GM12878 (cell line): ENCODE data around the gene RPIA. TPM values are rescaled to one million over a fixed set of nuclear protein-coding genes. Genes with fewer than 3 reads are reported as not detected.
A peak's percentile ranks its signal among the peaks of the same experiment; 100 is the strongest.

Experiments used
- ASH2L ChIP-seq: fragments of 300-600, 200-600 bp; sonication (generic); IDR thresholded peaks from 2 replicates; pipeline ENCODE4 v1.6.1; 2017; ENCODE audit warnings: low read depth, mild to moderate bottlenecking, borderline replicate concordance
- ETV6 ChIP-seq, 2 experiments: fragments of 450-650 bp in 1 of 2; IDR thresholded peaks in 1 of 2; conservative IDR thresholded peaks in 1 of 2; 2 replicates each; pipeline ENCODE4 v1.6.1; 2014; ENCODE audit warnings: antibody characterized with exemption in 1 of 2, borderline replicate concordance in 1 of 2, low read depth in 1 of 2, mild to moderate bottlenecking in 1 of 2, moderate library complexity in 1 of 2
- FOXK2 ChIP-seq: fragments of 450-650 bp; IDR thresholded peaks from 2 replicates; pipeline ENCODE4 v1.6.1; 2017; ENCODE audit warnings: mild to moderate bottlenecking, moderate library complexity
- GATAD2B ChIP-seq: fragments of 450-650 bp; conservative IDR thresholded peaks from 2 replicates; pipeline ENCODE4 v1.6.1; 2017; ENCODE audit warnings: low read depth, mild to moderate bottlenecking, moderate library complexity
- HDAC2 ChIP-seq: fragments of 200-600 bp; sonication (generic); IDR thresholded peaks from 2 replicates; pipeline ENCODE4 v1.6.1; 2017
- HDGF ChIP-seq: fragments of 450-650 bp; IDR thresholded peaks from 2 replicates; pipeline ENCODE4 v1.6.1; 2016; ENCODE audit warnings: antibody characterized with exemption
- IRF3 ChIP-seq: fragments of 450-650 bp; IDR thresholded peaks from 2 replicates; pipeline ENCODE4 v1.6.1; 2014; ENCODE audit warnings: mild to moderate bottlenecking
- KLF5 ChIP-seq: fragments of 450-650 bp; IDR thresholded peaks from 2 replicates; pipeline ENCODE4 v1.6.1; 2014; ENCODE audit warnings: mild to moderate bottlenecking; ENCODE audit not compliant: partially characterized antibody
- NFYA ChIP-seq: IDR thresholded peaks from 2 replicates; pipeline ENCODE4 v1.6.1; 2011; ENCODE audit warnings: low read depth, mild to moderate bottlenecking, low read length, improper control_type of control experiment, borderline replicate concordance
- NR2F1 ChIP-seq: fragments of 450-650 bp; conservative IDR thresholded peaks from 2 replicates; pipeline ENCODE4 v1.6.1; 2017; ENCODE audit warnings: mild to moderate bottlenecking
- PML ChIP-seq: IDR thresholded peaks from 2 replicates; pipeline ENCODE4 v1.6.1; 2012; ENCODE audit warnings: low read length, inconsistent platforms
- POLR2AphosphoS5 ChIP-seq: IDR thresholded peaks from 2 replicates; pipeline ENCODE4 v1.6.1; 2011; ENCODE audit warnings: mild to moderate bottlenecking, low read length, inconsistent platforms
- RB1 ChIP-seq: fragments of 450-650 bp; formaldehyde crosslinking; IDR thresholded peaks from 2 replicates; pipeline ENCODE4 v1.6.1; 2017; ENCODE audit warnings: mild to moderate bottlenecking, borderline replicate concordance
- RUNX3 ChIP-seq: IDR thresholded peaks from 2 replicates; pipeline ENCODE4 v1.6.1; 2012; ENCODE audit warnings: low read length, inconsistent platforms
- SMARCA5 ChIP-seq: fragments of 450-650 bp; IDR thresholded peaks from 2 replicates; pipeline ENCODE4 v1.6.1; 2017; ENCODE audit warnings: mild to moderate bottlenecking
- SP1 ChIP-seq: IDR thresholded peaks from one replicate; pipeline ENCODE4 v1.6.1; 2011; ENCODE audit warnings: low read depth, low read length
- SREBF1 ChIP-seq: IDR thresholded peaks from 2 replicates; pipeline ENCODE4 v1.6.1; 2012; ENCODE audit warnings: mild to moderate bottlenecking, low read length
- TCF3 ChIP-seq: IDR thresholded peaks from 2 replicates; pipeline ENCODE4 v1.6.1; 2012; ENCODE audit warnings: low read depth, mild to moderate bottlenecking, low read length, borderline replicate concordance; ENCODE audit not compliant: insufficient read depth
- YY1 ChIP-seq: IDR thresholded peaks from 2 replicates; pipeline ENCODE4 v1.6.1; 2011; ENCODE audit warnings: low read depth, mild to moderate bottlenecking, low read length
- ZNF217 ChIP-seq: fragments of 450-650 bp; IDR thresholded peaks from 2 replicates; pipeline ENCODE4 v1.6.1; 2017; ENCODE audit warnings: antibody characterized with exemption, mild to moderate bottlenecking
- ZNF384 ChIP-seq: IDR thresholded peaks from 2 replicates; pipeline ENCODE4 v1.6.1; 2012; ENCODE audit warnings: low read depth, mild to moderate bottlenecking, low read length, improper control_type of control experiment, borderline replicate concordance
- polyA plus RNA-seq, 11 experiments: library from polyadenylated mRNA; depleted of rRNA in 4 of 11; unstranded in 6 of 11; stranded (reverse) in 5 of 11; fragments of >200 nt; fragmentation: Nextera tagmentation in 4 of 11; fragmentation: Illumina TruSeq in 1 of 11; extraction: Ambion mirVana in 4 of 11; extraction: Trizol in 1 of 11; gene quantifications; 1 replicate in 1 of 11; 2 replicates in 10 of 11; pipeline versions ENCODE4 v1.2.1 to v1.2.3, GENCODE V29; 2011 to 2016; ENCODE audit warnings: inconsistent platforms in 2 of 11, missing spikeins in 2 of 11, low read depth in 1 of 11
- total RNA-seq, 4 experiments: library from RNA; depleted of rRNA in 3 of 4; stranded (reverse); fragments of >200 nt in 3 of 4; fragmentation: Illumina TruSeq in 1 of 4; extraction: Trizol in 1 of 4; gene quantifications; 2 replicates each; pipeline versions ENCODE4 v1.2.1 to v1.2.3, GENCODE V29; 2013 to 2021
- TF ChIP-seq, protein P1 (sequence below): fragments of 450-650 bp; formaldehyde crosslinking; IDR thresholded peaks from 2 replicates; pipeline ENCODE4 v1.5.0; 2022; ENCODE audit warnings: mild to moderate bottlenecking, missing genetic modification characterization
- TF ChIP-seq, protein P2 (sequence below): IDR thresholded peaks from 2 replicates; pipeline ENCODE4 v1.6.1; 2011; ENCODE audit warnings: borderline replicate concordance, low read depth, mild to moderate bottlenecking, moderate library complexity, low read length; ENCODE audit not compliant: insufficient read depth, poor library complexity, severe bottlenecking
- TF ChIP-seq, protein P3 (sequence below): IDR thresholded peaks from 2 replicates; pipeline ENCODE4 v1.6.1; 2011; ENCODE audit warnings: mild to moderate bottlenecking, low read depth, low read length, moderate library complexity; ENCODE audit not compliant: insufficient replicate concordance

Gene RPIA
- total and polyA plus RNA-seq, 10 of the 15 experiments (the other 5 are each of a cell fraction or from before 2014, with no cell fraction given): 7.1 to 58.1 (median 41.6) TPM

DNA sequence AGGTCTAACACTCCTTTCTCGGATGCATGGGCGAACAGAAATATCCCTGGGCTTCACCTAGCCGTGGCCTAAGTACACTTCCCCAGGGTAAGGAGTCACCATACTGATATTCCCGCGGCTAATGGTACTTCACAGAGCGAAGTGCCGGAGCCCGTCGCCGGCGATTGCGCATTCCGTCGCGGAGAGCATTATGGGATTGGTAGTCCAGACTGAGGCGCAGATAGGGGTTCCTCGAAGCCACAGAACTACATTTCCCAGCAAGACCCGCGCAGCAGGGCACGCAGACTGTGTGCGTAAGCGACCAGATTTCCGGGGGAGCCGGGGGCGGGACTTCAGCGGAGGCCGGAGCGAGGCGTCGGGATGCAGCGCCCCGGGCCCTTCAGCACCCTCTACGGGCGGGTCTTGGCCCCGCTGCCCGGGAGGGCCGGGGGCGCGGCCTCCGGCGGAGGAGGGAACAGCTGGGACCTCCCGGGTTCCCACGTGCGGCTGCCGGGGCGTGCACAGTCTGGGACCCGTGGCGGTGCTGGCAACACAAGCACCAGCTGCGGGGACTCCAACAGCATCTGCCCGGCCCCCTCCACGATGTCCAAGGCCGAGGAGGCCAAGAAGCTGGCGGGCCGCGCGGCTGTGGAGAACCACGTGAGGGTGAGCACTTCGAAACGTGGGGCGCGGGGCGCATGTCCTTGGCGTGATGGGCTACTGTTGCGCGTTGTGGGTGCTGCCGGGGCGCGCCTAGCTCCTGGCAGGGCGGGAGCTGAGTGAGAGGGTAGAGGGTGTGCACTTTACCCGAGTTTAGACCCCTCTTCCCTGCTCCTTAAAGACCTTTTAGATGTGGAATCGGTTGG is at the start of gene RPIA (continued):
- TF ChIP-seq, protein P1, sequence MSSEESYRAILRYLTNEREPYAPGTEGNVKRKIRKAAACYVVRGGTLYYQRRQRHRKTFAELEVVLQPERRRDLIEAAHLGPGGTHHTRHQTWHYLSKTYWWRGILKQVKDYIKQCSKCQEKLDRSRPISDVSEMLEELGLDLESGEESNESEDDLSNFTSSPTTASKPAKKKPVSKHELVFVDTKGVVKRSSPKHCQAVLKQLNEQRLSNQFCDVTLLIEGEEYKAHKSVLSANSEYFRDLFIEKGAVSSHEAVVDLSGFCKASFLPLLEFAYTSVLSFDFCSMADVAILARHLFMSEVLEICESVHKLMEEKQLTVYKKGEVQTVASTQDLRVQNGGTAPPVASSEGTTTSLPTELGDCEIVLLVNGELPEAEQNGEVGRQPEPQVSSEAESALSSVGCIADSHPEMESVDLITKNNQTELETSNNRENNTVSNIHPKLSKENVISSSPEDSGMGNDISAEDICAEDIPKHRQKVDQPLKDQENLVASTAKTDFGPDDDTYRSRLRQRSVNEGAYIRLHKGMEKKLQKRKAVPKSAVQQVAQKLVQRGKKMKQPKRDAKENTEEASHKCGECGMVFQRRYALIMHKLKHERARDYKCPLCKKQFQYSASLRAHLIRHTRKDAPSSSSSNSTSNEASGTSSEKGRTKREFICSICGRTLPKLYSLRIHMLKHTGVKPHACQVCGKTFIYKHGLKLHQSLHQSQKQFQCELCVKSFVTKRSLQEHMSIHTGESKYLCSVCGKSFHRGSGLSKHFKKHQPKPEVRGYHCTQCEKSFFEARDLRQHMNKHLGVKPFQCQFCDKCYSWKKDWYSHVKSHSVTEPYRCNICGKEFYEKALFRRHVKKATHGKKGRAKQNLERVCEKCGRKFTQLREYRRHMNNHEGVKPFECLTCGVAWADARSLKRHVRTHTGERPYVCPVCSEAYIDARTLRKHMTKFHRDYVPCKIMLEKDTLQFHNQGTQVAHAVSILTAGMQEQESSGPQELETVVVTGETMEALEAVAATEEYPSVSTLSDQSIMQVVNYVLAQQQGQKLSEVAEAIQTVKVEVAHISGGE (CRISPR knock-in tag): no peak
- TF ChIP-seq SP1 (peak; percentile 75), IRF3 (peak; percentile 5; the same call in 1 of the 2 replicates), POLR2AphosphoS5 (peak; percentile 88), SMARCA5 (peak; percentile 35), ETV6 (conservative IDR thresholded peaks at IDR 0.05 in 1 of 2, IDR thresholded peaks at IDR 0.05 in 1 of 2; ENCODE audit: borderline replicate concordance in 1 of 2, low read depth in 1 of 2) (no peak), TCF3 (peak; percentile 84; the same call in 1 of the 2 replicates), PML (peak; percentile 92), YY1 (peak; percentile 65), HDGF (no peak), RUNX3 (peak; percentile 70), ZNF217 (peak; percentile 23; the same call in 1 of the 2 replicates), ZNF384 (no peak), ASH2L (no peak), GATAD2B (peak; percentile 79), KLF5 (peak; percentile 34), NR2F1 (peak; percentile 42), SREBF1 (peak; percentile 80), NFYA (no peak), HDAC2 (0 out of 2 replicates have a peak, but pooled peaks have one; percentile 75), FOXK2 (no peak), RB1 (0 out of 2 replicates have a peak, but pooled peaks have one; percentile 20)
- TF ChIP-seq, protein P2, sequence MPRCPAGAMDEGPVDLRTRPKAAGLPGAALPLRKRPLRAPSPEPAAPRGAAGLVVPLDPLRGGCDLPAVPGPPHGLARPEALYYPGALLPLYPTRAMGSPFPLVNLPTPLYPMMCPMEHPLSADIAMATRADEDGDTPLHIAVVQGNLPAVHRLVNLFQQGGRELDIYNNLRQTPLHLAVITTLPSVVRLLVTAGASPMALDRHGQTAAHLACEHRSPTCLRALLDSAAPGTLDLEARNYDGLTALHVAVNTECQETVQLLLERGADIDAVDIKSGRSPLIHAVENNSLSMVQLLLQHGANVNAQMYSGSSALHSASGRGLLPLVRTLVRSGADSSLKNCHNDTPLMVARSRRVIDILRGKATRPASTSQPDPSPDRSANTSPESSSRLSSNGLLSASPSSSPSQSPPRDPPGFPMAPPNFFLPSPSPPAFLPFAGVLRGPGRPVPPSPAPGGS: no peak
- TF ChIP-seq, protein P3, sequence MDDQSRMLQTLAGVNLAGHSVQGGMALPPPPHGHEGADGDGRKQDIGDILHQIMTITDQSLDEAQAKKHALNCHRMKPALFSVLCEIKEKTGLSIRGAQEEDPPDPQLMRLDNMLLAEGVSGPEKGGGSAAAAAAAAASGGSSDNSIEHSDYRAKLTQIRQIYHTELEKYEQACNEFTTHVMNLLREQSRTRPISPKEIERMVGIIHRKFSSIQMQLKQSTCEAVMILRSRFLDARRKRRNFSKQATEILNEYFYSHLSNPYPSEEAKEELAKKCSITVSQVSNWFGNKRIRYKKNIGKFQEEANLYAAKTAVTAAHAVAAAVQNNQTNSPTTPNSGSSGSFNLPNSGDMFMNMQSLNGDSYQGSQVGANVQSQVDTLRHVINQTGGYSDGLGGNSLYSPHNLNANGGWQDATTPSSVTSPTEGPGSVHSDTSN: no peak
